K562 (cell line): Measurements from ENCODE around the gene CASP2. TPM values are rescaled to one million over a fixed set of nuclear protein-coding genes. Genes with fewer than 3 reads are reported as not detected.
A peak's percentile ranks its signal among the peaks of the same experiment; 100 is the strongest.

Source experiments
- ATAC-seq: fragments of 200-7000 bp; cut with Tn5 transposase; 3 replicates; pipeline ENCODE4 v1.9.1; 2020; ENCODE audit warnings: moderate library complexity
- BruUV-seq: library from RNA; stranded (reverse); fragments of 400-500 nt; replicated peaks from 2 replicates; lab custom pipeline; 2021; lab: Mats Ljungman, UMichigan
- CTCF ChIA-PET: fragments of 300-600 bp; formaldehyde crosslinking; extraction: SDS; loops from one replicate; lab custom pipeline; 2021; ENCODE audit warnings: low intra/inter-chr PET ratio; lab: Yijun Ruan, JAX
- POLR2A ChIA-PET: fragments of 300-600, 350-650 bp; sonication (Branson Sonifier 250); formaldehyde crosslinking; extraction: SDS; loops from one replicate; lab custom pipeline; 2021; ENCODE audit warnings: antibody characterized with exemption, inconsistent platforms; lab: Yijun Ruan, JAX
- DNase-seq, 4 experiments: peaks; one replicate each; pipeline versions ENCODE4 v3.0.0 to v3.0.0-alpha.2; 2011 to 2018; ENCODE audit warnings: low spot score in 3 of 4, mixed read lengths in 3 of 4; ENCODE audit errors: extremely low read depth in 1 of 4
- FAIRE-seq: peaks from 2 replicates; lab custom pipeline; 2011; peaks lifted over from hg19 to GRCh38; lab: Jason Lieb, UNC
- H2AFZ ChIP-seq: 2 replicates; pipeline ENCODE4 v1.6.0; 2011; ENCODE audit warnings: low read depth, low read length, control low read depth, inconsistent platforms
- H3K27ac ChIP-seq: fragments of 200-600 bp; 3 replicates; pipeline ENCODE4 v1.8.0; 2011; ENCODE audit warnings: low read depth, mild to moderate bottlenecking, control low read depth, inconsistent platforms, low read length, moderate library complexity, mixed read lengths; ENCODE audit errors: extremely low read depth
- H3K27me3 ChIP-seq, 2 experiments: fragments of 300-600 bp in 1 of 2; 2 replicates in 1 of 2; 3 replicates in 1 of 2; pipeline versions ENCODE4 v1.6.0 to v1.8.0; 2011; ENCODE audit warnings: inconsistent platforms in 2 of 2, low read length in 2 of 2, mild to moderate bottlenecking in 1 of 2, mixed read lengths in 1 of 2, moderate library complexity in 1 of 2; ENCODE audit not compliant: control insufficient read depth in 2 of 2, insufficient read depth in 2 of 2
- H3K36me3 ChIP-seq: fragments of 300-600 bp; 3 replicates; pipeline ENCODE4 v1.8.0; 2011; ENCODE audit warnings: mild to moderate bottlenecking, low read length, inconsistent platforms; ENCODE audit not compliant: control insufficient read depth, insufficient read depth
- H3K4me1 ChIP-seq, 2 experiments: fragments of 200-600 bp in 1 of 2; replicated peaks in 1 of 2; 2 replicates in 1 of 2; 3 replicates in 1 of 2; pipeline versions ENCODE4 v1.5.1 to v1.8.0; 2011; ENCODE audit warnings: inconsistent platforms in 2 of 2, low read length in 2 of 2, mild to moderate bottlenecking in 1 of 2, mixed read lengths in 1 of 2, moderate library complexity in 1 of 2; ENCODE audit not compliant: control insufficient read depth in 2 of 2, insufficient read depth in 2 of 2
- H3K4me2 ChIP-seq: 2 replicates; pipeline ENCODE4 v1.6.1; 2011; ENCODE audit warnings: low read length, control low read depth, inconsistent platforms, mixed read lengths; ENCODE audit not compliant: insufficient read depth
- H3K4me3 ChIP-seq: fragments of 200-600 bp; sonication (generic), shearing (Covaris generic); 2 replicates; pipeline ENCODE4 v1.5.1; 2016; ENCODE audit warnings: control low read depth, inconsistent platforms
- H3K79me2 ChIP-seq: fragments of 200-600 bp; 3 replicates; pipeline ENCODE4 v1.8.0; 2011; ENCODE audit warnings: low read length, inconsistent platforms; ENCODE audit not compliant: control insufficient read depth, insufficient read depth
- H3K9ac ChIP-seq, 2 experiments: 2 replicates each; pipeline versions ENCODE4 v1.6.0 to v1.6.1; 2011; ENCODE audit warnings: low read depth in 2 of 2, low read length in 2 of 2, control low read depth in 1 of 2, inconsistent platforms in 1 of 2, mild to moderate bottlenecking in 1 of 2, mixed read lengths in 1 of 2; ENCODE audit not compliant: insufficient read depth in 1 of 2
- H3K9me1 ChIP-seq: one replicate; pipeline ENCODE4 v1.6.0; 2011; ENCODE audit warnings: inconsistent platforms, mild to moderate bottlenecking, low read length, moderate library complexity; ENCODE audit not compliant: control insufficient read depth, insufficient read depth
- H3K9me3 ChIP-seq: replicated peaks from 2 replicates; pipeline ENCODE4 v1.5.1; 2011; ENCODE audit warnings: low read depth, low read length, inconsistent platforms; ENCODE audit not compliant: control insufficient read depth, insufficient read depth
- H4K20me1 ChIP-seq: replicated peaks from 2 replicates; pipeline ENCODE4 v1.6.1; 2011; ENCODE audit warnings: low read length, inconsistent platforms, mixed read lengths; ENCODE audit not compliant: control insufficient read depth, insufficient read depth
- AFF1 ChIP-seq, 2 experiments: fragments of 450-650 bp; IDR thresholded peaks; 2 replicates each; pipeline ENCODE4 v1.6.1; 2018; ENCODE audit warnings: mild to moderate bottlenecking in 2 of 2, low read depth in 1 of 2; ENCODE audit not compliant: partially characterized antibody in 2 of 2
- ARID2 ChIP-seq: fragments of 450-650 bp; IDR thresholded peaks from 2 replicates; pipeline ENCODE4 v1.6.1; 2017; ENCODE audit warnings: antibody characterized with exemption, mild to moderate bottlenecking
- ETS1 ChIP-seq: conservative IDR thresholded peaks from 2 replicates; pipeline ENCODE4 v1.6.1; 2011; ENCODE audit warnings: low read depth, mild to moderate bottlenecking, low read length; ENCODE audit not compliant: control insufficient read depth
- HDAC6 ChIP-seq: IDR thresholded peaks from 2 replicates; pipeline ENCODE4 v1.6.1; 2012; ENCODE audit warnings: low read depth, mild to moderate bottlenecking, control low read depth, inconsistent platforms, low read length, moderate library complexity
- JUND ChIP-seq, 2 experiments: IDR thresholded peaks; 2 replicates in 1 of 2; 3 replicates in 1 of 2; pipeline ENCODE4 v1.6.1; 2011; ENCODE audit warnings: borderline replicate concordance in 2 of 2, low read depth in 2 of 2, low read length in 2 of 2, improper control_type of control experiment in 1 of 2, missing biosample characterization in 1 of 2, missing genetic modification characterization in 1 of 2, missing genetic modification reagents in 1 of 2
- KAT7 ChIP-seq: sonication (generic); formaldehyde crosslinking; IDR thresholded peaks from 2 replicates; pipeline ENCODE4 v1.8.0; 2022; ENCODE audit warnings: missing genetic modification reagents, mild to moderate bottlenecking, borderline replicate concordance
- LARP7 ChIP-seq: fragments of 450-650 bp; IDR thresholded peaks from 2 replicates; pipeline ENCODE4 v1.6.1; 2016
- PHB ChIP-seq: fragments of 250-450 bp; sonication (Bioruptor Pico); IDR thresholded peaks from 2 replicates; pipeline ENCODE4 v1.5.0; 2021
- RBM34 ChIP-seq: fragments of 200-400 bp; formaldehyde crosslinking; IDR thresholded peaks from 2 replicates; pipeline ENCODE4 v1.6.1; 2018; ENCODE audit warnings: low read length, borderline replicate concordance; ENCODE audit not compliant: insufficient read depth
- SP1 ChIP-seq: sonication (generic); formaldehyde crosslinking; IDR thresholded peaks from 2 replicates; pipeline ENCODE4 v1.8.1; 2022; ENCODE audit warnings: mild to moderate bottlenecking, missing genetic modification reagents
- TBP ChIP-seq: optimal IDR thresholded peaks from 2 replicates; pipeline ENCODE3; 2011; ENCODE audit warnings: low read depth, low read length, improper control_type of control experiment
- TFAM ChIP-seq: fragments of 250-450 bp; sonication (Bioruptor Pico); conservative IDR thresholded peaks from 2 replicates; pipeline ENCODE4 v1.5.0; 2021; ENCODE audit warnings: mild to moderate bottlenecking, moderate library complexity
- THRAP3 ChIP-seq: fragments of 450-650 bp; IDR thresholded peaks from 2 replicates; pipeline ENCODE4 v1.6.1; 2016; ENCODE audit warnings: mild to moderate bottlenecking, inconsistent platforms, borderline replicate concordance
- UBTF ChIP-seq, 2 experiments: IDR thresholded peaks; 2 replicates each; pipeline ENCODE4 v1.6.1; 2012; ENCODE audit warnings: improper control_type of control experiment in 2 of 2, low read depth in 2 of 2, low read length in 2 of 2, borderline replicate concordance in 1 of 2
- ZNF3 ChIP-seq: fragments of 250-450 bp; sonication (Bioruptor Pico); IDR thresholded peaks from 2 replicates; pipeline ENCODE4 v1.5.0; 2021; ENCODE audit warnings: mild to moderate bottlenecking, moderate library complexity
- ZNF79 ChIP-seq: fragments of 250-450 bp; sonication (Bioruptor Pico); IDR thresholded peaks from 2 replicates; pipeline ENCODE4 v1.4.0; 2020; ENCODE audit warnings: low read depth, mild to moderate bottlenecking, moderate library complexity
- in situ Hi-C: fragments of 300-500 bp; cut with MboI; formaldehyde crosslinking; loops from 4 replicates; pipeline ENCODE4 v1.15.0; 2018; ENCODE audit warnings: inconsistent platforms, mixed read lengths
- intact Hi-C: fragments of 100-400 bp; cut with micrococcal nuclease; formaldehyde crosslinking; loops from 2 replicates; pipeline ENCODE4 v1.14.2; 2022
- polyA plus RNA-seq, 8 experiments: library from polyadenylated mRNA; depleted of rRNA in 4 of 8; stranded (reverse) in 5 of 8; unstranded in 3 of 8; fragments of >200 nt; fragmentation: Nextera tagmentation in 2 of 8; fragmentation: Illumina TruSeq in 1 of 8; extraction: Ambion mirVana in 2 of 8; extraction: Trizol in 1 of 8; gene quantifications; 2 replicates each; pipeline versions ENCODE4 v1.2.1 to v1.2.3, GENCODE V29; 2011 to 2014; ENCODE audit warnings: inconsistent platforms in 1 of 8, missing spikeins in 1 of 8
- total RNA-seq, 7 experiments: library from RNA; depleted of rRNA in 6 of 7; stranded (reverse); fragments of >200 nt in 6 of 7; fragmentation: Illumina TruSeq in 2 of 7; extraction: Trizol in 2 of 7; gene quantifications; 2 replicates each; pipeline versions ENCODE4 v1.2.1 to v1.2.3, GENCODE V29; 2011 to 2021; ENCODE audit warnings: low replicate concordance in 1 of 7

The CASP2 gene
- total and polyA plus RNA-seq, 9 of the 15 experiments (the other 6 are each of a cell fraction or from before 2014, with no cell fraction given): 18.8 to 64.9 (median 24.1) TPM

GRCh38 chr7:143295870-143296269 is 7.7 kb downstream of the CASP2 start:
- Histone ChIP-seq H3K27me3 (no peaks in the 10 kb centered on the region), H3K9me3 (no peaks in the 10 kb centered on the region), H3K4me1 (peaks cover 0 to 16% of the 10 kb centered on the region in 2 experiments; a peak in 2 of 5 replicates), H4K20me1 (no peaks in the 10 kb centered on the region), H3K36me3 (peaks cover 96% of the 10 kb centered on the region), H3K4me3 (no peak overlapping the region), H3K4me2 (no peak overlapping the region), H3K79me2 (peaks cover 30% of the 10 kb centered on the region), H3K27ac (0 out of 3 replicates have a peak overlapping the region, but pooled peaks have one; percentile 4), H2AFZ (no peak overlapping the region), H3K9ac (no peak overlapping the region), H3K9me1 (no peaks in the 10 kb centered on the region)
- ATAC-seq (no peak), DNase-seq (no peak), FAIRE-seq (no peak)
- in situ Hi-C loops: no loop called here
- ChIA-PET CTCF (no interaction called here), POLR2A (interaction anchor here (0.8 to 2.2 kb wide), 7 partner anchors 12 to 55 kb away, joined by 3 to 7 read pairs (median 3); no protein-coding TSS in a partner anchor)
- intact Hi-C loops: no loop called here
- BruUV-seq: no TSS peak
- TF ChIP-seq ETS1: no peak
- no peak for TF ChIP-seq HDAC6
- no peak for TF ChIP-seq RBM34
- no peak for TF ChIP-seq TFAM
- TF ChIP-seq TBP: no peak
- TF ChIP-seq SP1 (CRISPR knock-in tag): no peak
- no peak for TF ChIP-seq ARID2
- no peak for TF ChIP-seq ZNF79 (CRISPR knock-in tag)
- no peak for TF ChIP-seq AFF1 (IDR thresholded peaks at IDR 0.05; ENCODE audit: low read depth in 1 of 2, partially characterized antibody in 2 of 2)
- no peak for TF ChIP-seq KAT7
- peak; percentile 77 for TF ChIP-seq JUND (IDR thresholded peaks at IDR 0.05; ENCODE audit: borderline replicate concordance, low read depth, low read length)
- TF ChIP-seq JUND (tag; IDR thresholded peaks at IDR 0.05; ENCODE audit: borderline replicate concordance, low read depth, low read length): peak; percentile 90
- no peak for TF ChIP-seq LARP7
- no peak for TF ChIP-seq THRAP3
- no peak for TF ChIP-seq ZNF3
- TF ChIP-seq PHB (CRISPR knock-in tag): no peak
- no peak for TF ChIP-seq UBTF (IDR thresholded peaks at IDR 0.05; ENCODE audit: borderline replicate concordance in 1 of 2, low read depth in 2 of 2, low read length in 2 of 2)
